GM13976 (cell line): ENCODE measurements around the gene PFKFB4.

Experiments used
- DNase-seq: peaks from one replicate; pipeline ENCODE4 v3.0.0; 2012; ENCODE audit warnings: low spot score
- in situ Hi-C: fragments of 300-500 bp; cut with MboI; formaldehyde crosslinking; loops from one replicate; pipeline ENCODE4 v1.12.0; 2022; ENCODE audit warnings: low sequenced_read_pairs, mixed read lengths, inconsistent platforms; ENCODE audit not compliant: unreplicated experiment
- TF ChIP-seq, protein P1 (sequence below): IDR thresholded peaks from 2 replicates; pipeline ENCODE4 v1.5.1; 2012; ENCODE audit warnings: borderline replicate concordance, mild to moderate bottlenecking; ENCODE audit not compliant: insufficient read depth; ENCODE audit errors: extremely low read depth, missing control alignments, control extremely low read depth

Gene PFKFB4

DNA sequence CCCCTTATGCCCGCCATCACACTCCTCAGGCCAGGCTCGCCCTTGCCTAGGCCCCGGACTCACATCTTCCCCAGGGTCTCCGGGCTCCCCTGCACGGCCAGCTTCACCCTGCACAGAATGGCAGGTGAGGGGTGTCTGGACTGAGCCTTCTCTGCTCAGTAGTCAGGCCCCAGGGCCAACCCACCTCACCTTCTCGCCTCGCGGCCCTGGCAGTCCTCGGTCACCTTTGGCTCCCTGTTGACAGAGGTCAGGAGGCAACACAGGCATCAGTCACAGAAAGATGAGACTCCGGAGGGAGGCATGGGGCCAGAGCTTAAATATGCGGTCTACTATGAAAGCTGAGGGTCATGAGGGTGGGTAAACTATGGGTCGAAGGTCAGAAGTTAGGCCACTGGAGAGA is 15.3 kb upstream of the PFKFB4 start:
- DNase-seq, result no peak
- TF ChIP-seq, protein P1, sequence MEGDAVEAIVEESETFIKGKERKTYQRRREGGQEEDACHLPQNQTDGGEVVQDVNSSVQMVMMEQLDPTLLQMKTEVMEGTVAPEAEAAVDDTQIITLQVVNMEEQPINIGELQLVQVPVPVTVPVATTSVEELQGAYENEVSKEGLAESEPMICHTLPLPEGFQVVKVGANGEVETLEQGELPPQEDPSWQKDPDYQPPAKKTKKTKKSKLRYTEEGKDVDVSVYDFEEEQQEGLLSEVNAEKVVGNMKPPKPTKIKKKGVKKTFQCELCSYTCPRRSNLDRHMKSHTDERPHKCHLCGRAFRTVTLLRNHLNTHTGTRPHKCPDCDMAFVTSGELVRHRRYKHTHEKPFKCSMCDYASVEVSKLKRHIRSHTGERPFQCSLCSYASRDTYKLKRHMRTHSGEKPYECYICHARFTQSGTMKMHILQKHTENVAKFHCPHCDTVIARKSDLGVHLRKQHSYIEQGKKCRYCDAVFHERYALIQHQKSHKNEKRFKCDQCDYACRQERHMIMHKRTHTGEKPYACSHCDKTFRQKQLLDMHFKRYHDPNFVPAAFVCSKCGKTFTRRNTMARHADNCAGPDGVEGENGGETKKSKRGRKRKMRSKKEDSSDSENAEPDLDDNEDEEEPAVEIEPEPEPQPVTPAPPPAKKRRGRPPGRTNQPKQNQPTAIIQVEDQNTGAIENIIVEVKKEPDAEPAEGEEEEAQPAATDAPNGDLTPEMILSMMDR, result no peak
- in situ Hi-C loops, result no loop called here

DNA sequence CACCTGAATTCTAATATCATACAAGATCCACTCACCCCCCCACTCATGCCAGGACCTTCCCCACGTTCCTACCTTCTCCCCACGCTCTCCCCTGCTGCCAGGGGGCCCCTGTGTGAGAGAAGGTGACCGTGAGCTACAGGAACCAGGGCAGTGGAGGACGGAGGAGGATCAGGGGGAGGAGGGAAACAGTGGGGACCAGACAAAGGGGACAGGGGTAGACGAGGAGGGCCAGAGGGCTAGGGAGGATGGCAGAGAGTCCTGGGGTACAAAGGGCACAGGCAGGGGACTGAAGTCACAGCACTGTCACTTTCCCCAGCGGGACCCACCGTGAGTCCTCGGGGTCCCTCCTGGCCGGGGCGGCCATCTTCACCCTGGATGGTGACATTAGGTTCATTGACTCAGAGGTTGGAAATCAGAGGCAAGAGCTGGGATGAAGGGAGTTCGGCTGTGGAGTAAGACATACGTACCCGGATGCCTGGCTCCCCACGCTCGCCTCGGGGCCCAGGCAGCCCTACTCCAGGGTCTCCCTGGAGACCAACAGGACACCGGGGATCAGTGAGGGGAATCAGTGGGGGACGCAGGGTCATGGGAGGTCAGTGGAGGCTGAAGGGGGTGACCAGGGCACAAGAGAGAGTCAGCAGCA is 13.3 kb upstream of the PFKFB4 start:
- TF ChIP-seq, protein P1, result no peak
- no peak for DNase-seq
- in situ Hi-C loops, result no loop called here

DNA sequence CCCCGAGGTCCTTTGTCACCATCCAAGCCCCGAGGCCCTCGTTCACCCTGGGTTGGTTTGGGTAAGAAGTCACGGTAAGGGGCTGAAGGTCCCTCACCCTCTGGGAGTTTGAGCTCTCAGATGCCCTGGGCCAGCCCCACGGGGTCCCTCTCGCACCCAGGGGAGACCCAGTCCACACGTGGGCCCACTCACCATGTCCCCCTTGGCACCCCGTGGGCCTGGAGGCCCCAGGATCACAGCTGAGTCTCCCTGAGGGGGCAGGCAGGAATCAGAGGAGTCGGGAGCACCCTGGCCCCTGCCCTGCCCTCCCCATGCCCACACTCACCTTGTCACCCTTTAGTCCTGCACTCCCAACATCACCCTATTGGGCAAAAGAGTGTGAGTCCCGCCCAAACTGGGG is 12.8 kb upstream of the PFKFB4 start:
- in situ Hi-C loops, result no loop called here
- TF ChIP-seq, protein P1, result no peak

DNA sequence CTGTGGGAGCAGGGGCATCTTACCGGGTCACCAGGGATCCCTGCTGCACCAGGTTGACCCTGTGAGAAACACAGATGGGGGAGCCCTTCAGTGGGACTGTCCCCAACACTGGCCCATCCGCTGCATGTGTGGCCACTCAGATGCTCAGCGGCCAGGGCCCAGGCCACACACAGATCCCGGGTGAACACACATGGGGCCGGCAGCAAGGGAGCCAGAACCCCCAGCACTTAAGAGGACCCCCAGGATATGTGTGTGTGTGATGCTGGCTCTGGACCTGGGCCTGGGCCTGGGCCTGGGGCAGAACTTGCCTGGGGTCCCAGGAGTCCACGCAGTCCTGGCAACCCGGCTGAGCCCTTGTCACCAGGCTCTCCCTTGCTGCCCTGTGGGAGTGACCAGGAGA is 11.9 kb upstream of the PFKFB4 start:
- no peak for DNase-seq
- in situ Hi-C loops, result no loop called here
- TF ChIP-seq, protein P1, result no peak

More for the DNA sequence above, 12.8 kb upstream of the PFKFB4 start:
- no peak for DNase-seq

DNA sequence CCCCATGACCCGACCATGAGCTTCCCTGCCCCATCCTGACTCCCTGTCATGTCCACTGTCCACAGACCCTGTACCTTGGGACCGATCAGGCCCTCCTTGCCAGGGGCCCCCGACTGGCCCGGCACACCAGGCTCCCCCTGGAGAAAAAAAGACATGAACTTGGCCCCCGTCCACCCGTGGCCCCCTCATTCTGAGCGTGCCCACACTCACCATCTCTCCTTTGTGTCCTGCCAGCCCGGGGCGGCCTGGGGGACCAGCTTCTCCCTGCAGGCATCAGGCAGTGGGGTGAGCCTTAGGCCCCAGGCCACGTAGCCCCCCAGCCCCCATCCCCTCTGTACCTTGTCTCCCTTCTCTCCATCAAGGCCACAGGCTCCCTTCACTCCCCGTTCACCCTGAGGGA is 10.9 kb upstream of the PFKFB4 start:
- in situ Hi-C loops, result no loop called here
- TF ChIP-seq, protein P1, result no peak
- DNase-seq, result no peak

GRCh38 chr3:48567090-48567489 is 10.5 kb upstream of the PFKFB4 start:
- TF ChIP-seq, protein P1, result no peak
- in situ Hi-C loops, result no loop called here
- DNase-seq, result no peak

DNA sequence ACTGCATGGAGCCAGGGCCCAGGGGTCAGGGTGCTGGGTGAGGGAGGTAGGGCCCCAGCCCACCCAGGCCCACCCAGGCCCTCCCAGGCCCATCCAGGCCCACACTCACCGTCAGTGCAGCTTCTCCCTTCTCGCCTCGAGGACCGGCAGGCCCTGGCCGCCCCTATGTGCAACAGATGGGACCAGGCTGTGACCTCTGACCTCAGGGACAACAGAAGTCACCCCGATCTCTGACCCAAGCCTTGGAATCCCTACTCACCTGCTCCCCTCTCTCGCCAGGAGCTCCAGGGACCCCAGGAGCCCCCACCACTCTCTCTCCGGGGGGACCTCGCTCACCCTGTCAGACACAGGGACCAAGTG is 9.8 kb upstream of the PFKFB4 start:
- DNase-seq, result no peak
- TF ChIP-seq, protein P1, result no peak
- in situ Hi-C loops, result no loop called here
